Pancreas (tissue), 10 donors: Measurements from ENCODE around the gene ANKDD1A. TPM values are rescaled to one million over a fixed set of nuclear protein-coding genes. Genes with fewer than 3 reads are reported as not detected.

Experiments used
- ATAC-seq, 4 donors: fragments of 200-7000 bp; cut with Tn5 transposase; one replicate each; pipeline versions ENCODE4 v1.8.0 to v1.9.1; 2020; ENCODE audit warnings: mild to moderate bottlenecking in 4 of 4, moderate library complexity in 4 of 4
- DNase-seq, 6 donors: peaks; one replicate each; pipeline ENCODE4 v3.0.0-alpha.2; 2020
- FAIRE-seq: peaks from 2 replicates; lab custom pipeline; 2012; peaks lifted over from hg19 to GRCh38; lab: Jason Lieb, UNC
- H3K27ac ChIP-seq, 4 donors: fragments of 200-600 bp; sonication (generic); 1 replicate in 3 of 4; 2 replicates in 1 of 4; pipeline versions ENCODE4 v1.5.0 to v1.8.0; 2020
- H3K27me3 ChIP-seq, 4 donors: fragments of 200-600 bp; one replicate each; pipeline ENCODE4 v1.8.0; 2021
- H3K36me3 ChIP-seq, 3 donors: fragments of 200-600 bp; sonication (generic) in 1 of 3; one replicate each; pipeline versions ENCODE4 v1.5.0 to v1.8.0; 2020 to 2021
- H3K4me1 ChIP-seq, 3 donors: fragments of 200-600 bp; one replicate each; pipeline ENCODE4 v1.8.0; 2021
- H3K4me3 ChIP-seq, 4 donors: fragments of 200-600 bp; sonication (generic) in 2 of 4; one replicate each; pipeline versions ENCODE4 v1.5.0 to v1.8.0; 2020 to 2021
- H3K9me3 ChIP-seq, 4 donors: fragments of 200-600 bp; one replicate each; pipeline ENCODE4 v1.8.0; 2021
- CTCF ChIP-seq, 4 donors: fragments of 200-600 bp; sonication (generic) in 3 of 4; IDR thresholded peaks; one replicate each; pipeline versions ENCODE4 v1.5.0 to v1.8.0; 2021; ENCODE audit warnings: antibody characterized with exemption in 4 of 4
- whole genome bisulfite sequencing, 2 donors: extraction: QIAGEN DNeasy Blood & Tissue Kit; methylation state at CpG; one replicate each; pipeline ENCODE4 v1.1.7; 2013; 5-methylcytosine and 5-hydroxymethylcytosine counted together
- intact Hi-C, 3 donors: fragments of 100-400 bp; cut with DNase I; formaldehyde crosslinking; loops; one replicate each; pipeline versions ENCODE4 v1.11.1 to v1.14.2; 2022
- polyA plus RNA-seq, 2 donors: library from polyadenylated mRNA; stranded (reverse); fragments of 200-250 nt; gene quantifications; one replicate each; pipeline ENCODE4 v1.2.3, GENCODE V29; 2013
- total RNA-seq, 6 donors: library from RNA; stranded (reverse); fragmentation: NEBNext Ultra II Directional in 4 of 6; extraction: Animal tissue kit (Norgen Biotek cat#: 25700) in 4 of 6; gene quantifications; one replicate each; pipeline versions ENCODE4 v1.2.1 to v1.2.4, GENCODE V29; 2021 to 2023
- donor health status: healthy with polysubstance abuse.
- donor health status: DM: no; HTN: no; CAD: no; lungs with moderate emphysema.
- donor health status: DM: no; HTN: no; CAD: no.
- donor health status: control.
- donor health status: control.
- donor health status: Bipolar disorder and iron deficiency.
- donor health status: DM: yes; HTN: yes; CAD: no.
- donor health status: DM: no; HTN: no; CAD: no.
- donor health status: DM: no; HTN: no; CAD: no.
- donor health status: DM: yes; HTN: yes; CAD: no.

ANKDD1A gene
- total and polyA plus RNA-seq, 8 donors, result 2.0 to 4.9 (median 3.8) TPM

DNA sequence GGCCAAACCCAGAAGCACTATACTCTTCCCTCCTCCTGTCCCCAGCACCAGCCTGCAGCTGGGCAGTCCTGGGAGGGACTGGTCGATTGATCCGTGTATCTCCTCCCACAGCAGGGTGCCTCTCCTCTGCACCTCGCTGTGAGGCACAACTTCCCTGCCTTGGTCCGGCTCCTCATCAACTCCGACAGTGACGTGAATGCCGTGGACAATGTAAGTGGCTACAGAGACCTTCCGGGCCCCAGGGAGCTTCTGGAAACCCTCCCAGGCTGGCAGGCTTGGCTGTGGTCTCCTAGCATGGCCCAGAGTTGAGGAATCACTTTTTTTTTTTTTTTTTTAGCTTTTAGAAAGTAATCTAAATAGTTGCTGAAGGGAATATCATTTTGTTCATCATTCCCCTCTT is 30.7 kb downstream of the ANKDD1A start:
- H3K4me1 ChIP-seq, result peaks cover 0 to 5% (median 4%) of the 10 kb centered on the region in 3 donors
- no peak overlapping the region for H3K27ac ChIP-seq
- no peaks in the 10 kb centered on the region for H3K9me3 ChIP-seq
- no peaks in the 10 kb centered on the region for H3K36me3 ChIP-seq
- no peak overlapping the region for H3K4me3 ChIP-seq
- FAIRE-seq (no peak), ATAC-seq (no peak), DNase-seq (no peak)
- intact Hi-C loops, result no loop called here
- no peak for TF ChIP-seq CTCF (IDR thresholded peaks at IDR 0.05)
- H3K27me3 ChIP-seq, result no peaks in the 10 kb centered on the region
- WGBS, 2 donors, result 66 to 71% methylated on average over 8 of the region's 8 CpGs

GRCh38 chr15:64943512-64944225 is 32.0 kb downstream of the ANKDD1A start:
- no peak for ATAC-seq
- Histone ChIP-seq H3K27me3 (no peaks in the 10 kb centered on the region), H3K9me3 (no peaks in the 10 kb centered on the region), H3K4me3 (no peak overlapping the region), H3K4me1 (no peaks in the 10 kb centered on the region), H3K27ac (no peak overlapping the region), H3K36me3 (no peaks in the 10 kb centered on the region)
- no peak for DNase-seq
- WGBS, 2 donors, result 82 to 85% methylated on average over 6 of the region's 6 CpGs
- intact Hi-C loops, result no loop called here
- FAIRE-seq, result no peak
- no peak for TF ChIP-seq CTCF (IDR thresholded peaks at IDR 0.05)

GRCh38 chr15:64944961-64945360 is 33.3 kb downstream of the ANKDD1A start:
- no peak overlapping the region for H3K4me3 ChIP-seq
- H3K27ac ChIP-seq, result no peak overlapping the region
- no peak for ATAC-seq
- TF ChIP-seq CTCF (IDR thresholded peaks at IDR 0.05), result no peak
- intact Hi-C loops, result no loop called here
- H3K9me3 ChIP-seq, result no peaks in the 10 kb centered on the region
- no peak for FAIRE-seq
- 63 to 68% methylated on average over 4 of the region's 4 CpGs for WGBS, 2 donors
- no peaks in the 10 kb centered on the region for H3K4me1 ChIP-seq
- no peaks in the 10 kb centered on the region for H3K36me3 ChIP-seq
- no peak for DNase-seq
- H3K27me3 ChIP-seq, result no peaks in the 10 kb centered on the region

- no peak for ATAC-seq
- intact Hi-C loops, result no loop called here
- DNase-seq, result no peak
- 84 to 87% methylated on average over 10 of the region's 10 CpGs for WGBS, 2 donors
- no peak for FAIRE-seq
- no peak for TF ChIP-seq CTCF (IDR thresholded peaks at IDR 0.05)
- H3K27me3 ChIP-seq, result no peaks in the 10 kb centered on the region
- no peak overlapping the region for H3K27ac ChIP-seq
- no peaks in the 10 kb centered on the region for H3K9me3 ChIP-seq
- no peaks in the 10 kb centered on the region for H3K4me1 ChIP-seq
- no peak overlapping the region for H3K4me3 ChIP-seq
- no peaks in the 10 kb centered on the region for H3K36me3 ChIP-seq
These were observed 35.5 kb downstream of the ANKDD1A start for GRCh38 chr15:64947211-64947610.

GRCh38 chr15:64948916-64949315 is 37.2 kb downstream of the ANKDD1A start:
- intact Hi-C loops, result no loop called here
- H3K27me3 ChIP-seq, result no peaks in the 10 kb centered on the region
- H3K4me1 ChIP-seq, result no peaks in the 10 kb centered on the region
- FAIRE-seq (no peak), DNase-seq (no peak), ATAC-seq (no peak)
- no peaks in the 10 kb centered on the region for H3K36me3 ChIP-seq
- WGBS, 2 donors, result 67 to 68% methylated on average over 9 of the region's 9 CpGs
- no peaks in the 10 kb centered on the region for H3K9me3 ChIP-seq
- TF ChIP-seq CTCF (IDR thresholded peaks at IDR 0.05), result no peak
- H3K27ac ChIP-seq, result no peak overlapping the region
- H3K4me3 ChIP-seq, result no peak overlapping the region
